ENCODE measurements around the gene SNX18.

DNA sequence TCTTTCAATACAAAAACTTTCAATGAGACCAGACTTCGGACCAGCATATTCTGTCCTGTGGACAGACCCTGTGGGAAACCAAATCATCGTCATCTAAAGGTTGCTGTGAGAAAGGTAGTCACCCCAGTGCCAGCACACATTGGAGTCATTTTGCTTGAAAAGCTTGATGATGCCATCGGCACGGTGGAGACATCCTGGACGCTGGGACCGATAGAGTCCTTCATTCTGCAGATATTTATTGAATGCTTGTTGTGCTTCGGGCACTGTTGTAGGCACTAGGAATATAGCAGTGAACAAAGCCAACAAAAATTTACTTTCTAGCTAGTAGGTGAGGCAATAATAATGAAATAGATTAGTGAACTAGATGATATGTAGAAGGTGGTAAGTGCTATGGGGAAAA is 34.9 kb downstream of the SNX18 start:
- TF ChIP-seq, protein P1, sequence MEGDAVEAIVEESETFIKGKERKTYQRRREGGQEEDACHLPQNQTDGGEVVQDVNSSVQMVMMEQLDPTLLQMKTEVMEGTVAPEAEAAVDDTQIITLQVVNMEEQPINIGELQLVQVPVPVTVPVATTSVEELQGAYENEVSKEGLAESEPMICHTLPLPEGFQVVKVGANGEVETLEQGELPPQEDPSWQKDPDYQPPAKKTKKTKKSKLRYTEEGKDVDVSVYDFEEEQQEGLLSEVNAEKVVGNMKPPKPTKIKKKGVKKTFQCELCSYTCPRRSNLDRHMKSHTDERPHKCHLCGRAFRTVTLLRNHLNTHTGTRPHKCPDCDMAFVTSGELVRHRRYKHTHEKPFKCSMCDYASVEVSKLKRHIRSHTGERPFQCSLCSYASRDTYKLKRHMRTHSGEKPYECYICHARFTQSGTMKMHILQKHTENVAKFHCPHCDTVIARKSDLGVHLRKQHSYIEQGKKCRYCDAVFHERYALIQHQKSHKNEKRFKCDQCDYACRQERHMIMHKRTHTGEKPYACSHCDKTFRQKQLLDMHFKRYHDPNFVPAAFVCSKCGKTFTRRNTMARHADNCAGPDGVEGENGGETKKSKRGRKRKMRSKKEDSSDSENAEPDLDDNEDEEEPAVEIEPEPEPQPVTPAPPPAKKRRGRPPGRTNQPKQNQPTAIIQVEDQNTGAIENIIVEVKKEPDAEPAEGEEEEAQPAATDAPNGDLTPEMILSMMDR (optimal IDR thresholded peaks at IDR 0.05 in 1 of 3, IDR thresholded peaks at IDR 0.05 in 1 of 3, conservative IDR thresholded peaks at IDR 0.05 in 1 of 3; ENCODE audit: extremely low read depth in 1 of 3, insufficient read depth in 2 of 3, low read length in 3 of 3) = no peak
- no peak for TF ChIP-seq EZH2 (IDR thresholded peaks at IDR 0.05; ENCODE audit: low read length)

All from keratinocyte (primary cell).